ENCODE measurements around the gene WDR70. TPM values are rescaled to one million over a fixed set of nuclear protein-coding genes. Genes with fewer than 3 reads are reported as not detected.
"Not testable (repeated sequence)": the region's sequence is repeated elsewhere in the genome, so short reads cannot be mapped to it uniquely, and the experiment has no call there.

WDR70 gene
- total RNA-seq, 2 donors from 2014 or later, result 25.9 to 27.0 TPM

- no peaks in the 10 kb centered on the region for H3K27me3 ChIP-seq
- no peak overlapping the region for H3K27ac ChIP-seq
- no peaks in the 10 kb centered on the region for H3K4me1 ChIP-seq
- no peak for TF ChIP-seq POLR2A (IDR thresholded peaks at IDR 0.05)
- no peak for TF ChIP-seq CTCF (IDR thresholded peaks at IDR 0.05)
- 89 to 90% methylated on average over 4 of the region's 4 CpGs for WGBS, 2 donors
- H3K36me3 ChIP-seq (replicated peaks in 1 of 2; ENCODE audit: insufficient read depth in 1 of 2, low read depth in 2 of 2), result peaks cover 0 to 5% of the 10 kb centered on the region in 2 donors
- DNase-seq (no peak), ATAC-seq (no peak)
- intact Hi-C loops (cut with DNase I), result no loop called here
- H3K4me3 ChIP-seq, result no peak overlapping the region
- H3K9me3 ChIP-seq, result no peaks in the 10 kb centered on the region
Measured at GRCh38 chr5:37400501-37400900, 21.4 kb downstream of the WDR70 start.

GRCh38 chr5:37412515-37412914 is 33.4 kb downstream of the WDR70 start:
- Histone ChIP-seq H3K27me3 (no peaks in the 10 kb centered on the region), H3K27ac (no peak overlapping the region), H3K36me3 (replicated peaks in 1 of 2; ENCODE audit: insufficient read depth in 1 of 2, low read depth in 2 of 2) (peaks cover 0 to 3% of the 10 kb centered on the region in 2 donors), H3K9me3 (no peaks in the 10 kb centered on the region), H3K4me1 (no peaks in the 10 kb centered on the region), H3K4me3 (no peak overlapping the region)
- no peak for DNase-seq
- intact Hi-C loops (cut with DNase I), result loop anchor here (5.0 kb wide), 1 partner anchor 785 kb away; no protein-coding TSS in a partner anchor
- no peak for ATAC-seq
- 84 to 85% methylated on average over 3 of the region's 3 CpGs for WGBS, 2 donors
- TF ChIP-seq CTCF (IDR thresholded peaks at IDR 0.05) (no peak), POLR2A (IDR thresholded peaks at IDR 0.05) (no peak)

GRCh38 chr5:37415456-37415855 is 36.3 kb downstream of the WDR70 start:
- intact Hi-C loops (cut with DNase I); H3K36me3 ChIP-seq (replicated peaks in 1 of 2; ENCODE audit: insufficient read depth in 1 of 2, low read depth in 2 of 2): not testable (repeated sequence)

GRCh38 chr5:37417347-37417746 is 38.2 kb downstream of the WDR70 start:
- Histone ChIP-seq H3K9me3 (no peaks in the 10 kb centered on the region), H3K27ac (no peak overlapping the region), H3K4me1 (no peaks in the 10 kb centered on the region), H3K27me3 (no peaks in the 10 kb centered on the region), H3K36me3 (replicated peaks in 1 of 2; ENCODE audit: insufficient read depth in 1 of 2, low read depth in 2 of 2) (peaks cover 0 to 5% of the 10 kb centered on the region in 2 donors), H3K4me3 (no peak overlapping the region)
- ATAC-seq (no peak), DNase-seq (no peak)
- intact Hi-C loops (cut with DNase I), result no loop called here
- 81 to 95% methylated on average over 9 of the region's 9 CpGs for WGBS, 2 donors
- no peak for TF ChIP-seq POLR2A (IDR thresholded peaks at IDR 0.05)

More at GRCh38 chr5:37415456-37415855, 36.3 kb downstream of the WDR70 start:
- DNase-seq, H3K4me1 ChIP-seq, H3K27ac ChIP-seq, H3K4me3 ChIP-seq, H3K27me3 ChIP-seq, H3K9me3 ChIP-seq, ATAC-seq: not testable (repeated sequence)
- WGBS, 2 donors, result 90% methylated on average over 2 of the region's 33 CpGs; no CpG with 5 or more reads in 1 of the 2 donors

GRCh38 chr5:37424441-37424840 is 45.3 kb downstream of the WDR70 start:
- TF ChIP-seq POLR2A (IDR thresholded peaks at IDR 0.05) (no peak), CTCF (IDR thresholded peaks at IDR 0.05) (no peak)
- H3K4me3 ChIP-seq, result no peak overlapping the region
- no peaks in the 10 kb centered on the region for H3K4me1 ChIP-seq
- no peaks in the 10 kb centered on the region for H3K27me3 ChIP-seq
- no peak overlapping the region for H3K27ac ChIP-seq
- DNase-seq (no peak), ATAC-seq (no peak)
- intact Hi-C loops (cut with DNase I), result no loop called here
- no peaks in the 10 kb centered on the region for H3K9me3 ChIP-seq
- H3K36me3 ChIP-seq (replicated peaks in 1 of 2; ENCODE audit: insufficient read depth in 1 of 2, low read depth in 2 of 2), result peaks cover 0 to 4% of the 10 kb centered on the region in 2 donors
- 95 to 96% methylated on average over 8 of the region's 8 CpGs for WGBS, 2 donors

- TF ChIP-seq POLR2A (IDR thresholded peaks at IDR 0.05) (no peak), CTCF (IDR thresholded peaks at IDR 0.05) (no peak)
- intact Hi-C loops (cut with DNase I), result no loop called here
- no peak overlapping the region for H3K4me3 ChIP-seq
- DNase-seq, result no peak
- H3K27me3 ChIP-seq, result no peaks in the 10 kb centered on the region
- no peaks in the 10 kb centered on the region for H3K9me3 ChIP-seq
- H3K36me3 ChIP-seq (replicated peaks in 1 of 2; ENCODE audit: insufficient read depth in 1 of 2, low read depth in 2 of 2), result peaks cover 0 to 2% of the 10 kb centered on the region in 2 donors
- no peaks in the 10 kb centered on the region for H3K4me1 ChIP-seq
- no peak for ATAC-seq
- no peak overlapping the region for H3K27ac ChIP-seq
- 83% methylated on average over 1 of the region's 1 CpG for WGBS, 2 donors
Measured at GRCh38 chr5:37428044-37428443, 48.9 kb downstream of the WDR70 start.
